GM10266 (cell line): ENCODE data around the gene ABLIM3.

Experiments used
- DNase-seq: peaks from one replicate; pipeline ENCODE4 v3.0.0; 2012; ENCODE audit errors: extremely low spot score
- TF ChIP-seq, protein P1 (sequence below): IDR thresholded peaks from 2 replicates; pipeline ENCODE4 v1.5.1; 2012; ENCODE audit warnings: mild to moderate bottlenecking, low read depth; ENCODE audit not compliant: control insufficient read depth, insufficient read depth; ENCODE audit errors: missing control alignments

ABLIM3 gene

DNA sequence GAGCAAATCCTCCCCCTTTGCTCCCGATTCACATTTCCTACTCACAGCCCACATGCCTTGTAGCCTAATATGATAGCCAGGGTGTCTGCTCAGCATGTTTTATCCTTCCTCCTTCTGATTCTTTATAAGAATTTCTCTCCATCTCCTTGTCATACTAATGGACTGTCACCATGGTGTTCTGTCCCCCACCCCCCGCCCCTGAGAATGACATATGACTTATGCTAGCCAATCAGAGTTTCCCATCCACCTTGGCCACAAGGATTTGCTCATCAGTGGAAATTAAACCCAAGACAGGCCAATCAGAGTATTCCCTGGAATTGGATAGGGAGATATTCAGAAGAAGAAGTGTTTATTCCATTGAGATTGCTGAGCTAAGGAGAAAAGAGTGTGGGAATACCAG is 16.0 kb downstream of the ABLIM3 start:
- DNase-seq: no peak
- TF ChIP-seq, protein P1, sequence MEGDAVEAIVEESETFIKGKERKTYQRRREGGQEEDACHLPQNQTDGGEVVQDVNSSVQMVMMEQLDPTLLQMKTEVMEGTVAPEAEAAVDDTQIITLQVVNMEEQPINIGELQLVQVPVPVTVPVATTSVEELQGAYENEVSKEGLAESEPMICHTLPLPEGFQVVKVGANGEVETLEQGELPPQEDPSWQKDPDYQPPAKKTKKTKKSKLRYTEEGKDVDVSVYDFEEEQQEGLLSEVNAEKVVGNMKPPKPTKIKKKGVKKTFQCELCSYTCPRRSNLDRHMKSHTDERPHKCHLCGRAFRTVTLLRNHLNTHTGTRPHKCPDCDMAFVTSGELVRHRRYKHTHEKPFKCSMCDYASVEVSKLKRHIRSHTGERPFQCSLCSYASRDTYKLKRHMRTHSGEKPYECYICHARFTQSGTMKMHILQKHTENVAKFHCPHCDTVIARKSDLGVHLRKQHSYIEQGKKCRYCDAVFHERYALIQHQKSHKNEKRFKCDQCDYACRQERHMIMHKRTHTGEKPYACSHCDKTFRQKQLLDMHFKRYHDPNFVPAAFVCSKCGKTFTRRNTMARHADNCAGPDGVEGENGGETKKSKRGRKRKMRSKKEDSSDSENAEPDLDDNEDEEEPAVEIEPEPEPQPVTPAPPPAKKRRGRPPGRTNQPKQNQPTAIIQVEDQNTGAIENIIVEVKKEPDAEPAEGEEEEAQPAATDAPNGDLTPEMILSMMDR: no peak

DNA sequence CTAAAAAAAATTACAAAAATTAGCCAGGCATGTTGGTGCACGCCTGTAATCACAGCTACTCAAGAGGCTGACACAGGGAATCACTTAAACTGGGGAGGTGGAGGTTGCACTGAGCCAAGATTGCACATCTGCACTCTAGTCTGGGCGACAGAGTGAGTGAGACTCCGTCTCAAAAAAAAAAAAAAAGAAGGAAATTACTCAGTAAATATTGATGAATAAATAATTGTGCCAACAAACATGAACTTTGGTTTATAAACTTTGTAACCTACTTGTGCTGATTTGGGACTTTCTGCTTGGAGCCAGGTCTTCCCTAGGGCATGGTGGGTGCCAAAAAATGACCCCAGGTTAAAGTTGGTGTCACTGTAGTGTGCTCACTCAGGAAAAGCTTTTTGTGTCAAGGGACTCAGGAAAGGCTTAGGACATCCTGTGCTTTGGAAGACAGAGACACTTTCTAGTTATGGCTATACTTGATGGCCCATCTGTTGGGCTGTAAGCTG is 19.0 kb downstream of the ABLIM3 start:
- no peak for DNase-seq
- TF ChIP-seq, protein P1: no peak

DNA sequence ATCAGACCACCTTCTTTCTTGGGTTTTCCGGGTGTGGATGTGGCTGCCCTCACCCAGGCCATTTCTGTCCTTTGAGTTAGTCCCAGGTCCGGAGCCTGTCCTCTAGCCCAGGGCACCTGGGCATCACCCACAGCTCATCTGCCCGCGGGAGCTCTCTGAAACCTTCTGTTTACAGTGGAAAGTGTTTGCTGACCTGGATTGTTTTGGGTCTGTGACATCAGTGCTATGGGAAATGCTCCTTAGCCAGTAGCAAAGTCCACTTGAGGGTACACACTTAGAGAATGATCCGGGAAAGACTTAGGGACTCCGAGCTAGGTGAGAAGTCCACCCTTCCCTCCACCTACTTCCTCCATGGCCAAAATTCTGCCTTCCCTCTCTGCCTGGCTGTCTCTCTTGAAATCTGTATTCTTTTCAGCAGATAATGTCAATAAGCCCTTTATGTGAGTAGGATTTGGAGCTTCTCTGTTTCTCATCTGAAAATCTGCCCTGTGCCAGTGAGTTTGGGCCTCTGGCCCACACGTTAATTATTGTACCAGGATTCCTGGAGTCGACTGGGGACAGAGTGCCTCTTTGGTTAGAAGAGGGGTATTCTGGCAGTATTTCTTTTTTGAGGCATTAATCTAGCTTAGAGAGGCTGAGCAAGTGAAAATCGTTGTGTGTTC is 19.9 kb downstream of the ABLIM3 start:
- no peak for DNase-seq

DNA sequence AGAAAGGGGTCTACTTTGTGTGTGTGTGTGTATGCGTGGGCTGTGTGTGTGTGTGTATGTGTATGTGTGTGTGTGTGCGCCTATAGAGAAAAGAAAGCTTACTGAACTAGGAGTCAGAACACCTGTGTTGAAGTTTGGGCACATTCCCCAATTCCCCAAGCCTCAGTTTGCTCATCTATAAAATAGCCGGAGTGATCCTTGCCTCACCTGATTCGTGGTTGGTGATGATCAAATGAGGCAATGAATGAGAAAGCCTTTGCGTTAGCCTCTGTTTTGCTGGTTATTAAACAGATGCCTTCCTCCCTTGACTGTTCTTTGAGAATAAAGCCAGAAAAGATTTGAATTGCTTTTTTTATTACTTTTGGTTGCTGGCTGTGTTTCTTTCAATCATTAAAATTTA is 20.6 kb downstream of the ABLIM3 start:
- no peak for DNase-seq
- TF ChIP-seq, protein P1: no peak

More for the DNA sequence above, 19.9 kb downstream of the ABLIM3 start:
- TF ChIP-seq, protein P1: no peak

DNA sequence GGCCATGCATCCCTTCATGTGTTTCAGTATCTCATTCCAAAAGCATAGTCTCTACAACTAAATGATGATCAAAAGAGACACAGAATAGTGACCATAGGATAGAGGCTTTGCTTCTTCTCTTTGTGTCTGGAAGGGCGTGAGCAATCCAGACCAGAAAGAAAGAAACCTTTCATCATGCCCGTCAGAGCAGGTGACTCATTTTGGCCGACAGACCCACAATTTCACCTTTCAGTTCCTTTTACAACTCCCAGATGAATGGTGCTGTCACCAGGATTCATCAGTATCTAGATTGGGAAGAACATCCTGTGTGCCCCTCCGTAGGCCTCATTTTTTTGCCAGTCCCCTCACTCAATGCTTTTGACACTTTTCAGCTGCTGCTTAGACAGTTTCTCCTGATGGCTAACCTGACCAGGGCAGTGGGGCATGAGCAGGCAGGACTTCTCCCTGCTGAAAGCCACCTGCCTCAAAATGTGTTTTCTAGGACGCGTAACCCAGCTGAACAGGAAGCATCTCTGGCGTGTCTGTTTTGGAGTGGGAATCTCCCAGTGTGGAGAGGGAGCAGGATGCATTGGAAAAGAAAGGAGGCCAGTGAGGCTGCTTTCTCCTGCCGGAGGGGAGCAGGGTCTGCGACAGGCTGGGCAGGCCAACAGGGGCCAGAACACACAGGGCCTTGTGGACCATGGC is 21.2 kb downstream of the ABLIM3 start:
- DNase-seq: no peak
- TF ChIP-seq, protein P1: no peak

DNA sequence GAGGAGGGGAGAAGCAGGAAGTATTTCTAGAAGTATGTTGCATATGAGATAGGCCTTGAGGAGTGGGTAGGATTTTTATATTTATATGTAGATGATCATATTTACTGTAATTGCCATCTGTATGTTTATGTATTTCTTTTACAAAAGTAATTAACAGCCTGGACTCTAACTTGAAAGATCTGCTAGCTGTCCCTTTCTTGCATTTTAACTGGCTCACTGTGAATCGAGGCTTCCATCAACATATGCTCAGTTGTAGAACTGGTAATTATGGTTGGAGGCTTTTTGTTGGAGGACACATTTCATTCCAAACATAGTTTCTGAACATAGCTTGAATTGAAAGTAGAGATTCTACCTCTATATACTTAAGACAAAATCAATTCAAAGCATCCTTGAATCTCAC is 23.4 kb downstream of the ABLIM3 start:
- TF ChIP-seq, protein P1: no peak

DNA sequence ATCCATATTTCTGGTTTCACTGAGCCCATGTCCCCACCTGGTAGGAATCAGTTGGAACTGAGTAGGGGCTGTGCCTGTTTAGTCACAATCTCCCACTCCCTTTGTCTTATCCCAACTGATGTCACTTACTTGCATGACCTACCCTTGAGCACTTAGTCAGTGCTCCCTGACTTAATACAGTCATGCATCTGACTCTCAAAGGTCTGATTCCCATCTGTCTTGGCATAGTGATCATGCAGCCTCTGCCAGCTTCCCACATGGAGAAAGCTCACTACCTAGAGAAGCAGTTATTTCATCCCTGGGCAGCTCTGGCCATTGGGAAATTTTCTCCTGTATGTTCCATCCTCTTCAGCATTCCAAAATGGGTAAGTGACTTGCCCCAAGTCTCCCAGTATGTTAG is 24.8 kb downstream of the ABLIM3 start:
- DNase-seq: no peak

More for the DNA sequence above, 23.4 kb downstream of the ABLIM3 start:
- DNase-seq: no peak

More for the DNA sequence above, 24.8 kb downstream of the ABLIM3 start:
- TF ChIP-seq, protein P1: no peak
